HG03342 (cell line): ENCODE results near the gene FAM20A.
"Not testable (repeated sequence)": the region's sequence is repeated elsewhere in the genome, so short reads cannot be mapped to it uniquely, and the experiment has no call there.

Experiments used
- ATAC-seq: cut with Tn5 transposase; IDR thresholded peaks from one replicate; pipeline ENCODE4 v1.9.1; 2021; ENCODE audit warnings: mild to moderate bottlenecking, moderate library complexity; ENCODE audit not compliant: unreplicated experiment

The FAM20A gene

DNA sequence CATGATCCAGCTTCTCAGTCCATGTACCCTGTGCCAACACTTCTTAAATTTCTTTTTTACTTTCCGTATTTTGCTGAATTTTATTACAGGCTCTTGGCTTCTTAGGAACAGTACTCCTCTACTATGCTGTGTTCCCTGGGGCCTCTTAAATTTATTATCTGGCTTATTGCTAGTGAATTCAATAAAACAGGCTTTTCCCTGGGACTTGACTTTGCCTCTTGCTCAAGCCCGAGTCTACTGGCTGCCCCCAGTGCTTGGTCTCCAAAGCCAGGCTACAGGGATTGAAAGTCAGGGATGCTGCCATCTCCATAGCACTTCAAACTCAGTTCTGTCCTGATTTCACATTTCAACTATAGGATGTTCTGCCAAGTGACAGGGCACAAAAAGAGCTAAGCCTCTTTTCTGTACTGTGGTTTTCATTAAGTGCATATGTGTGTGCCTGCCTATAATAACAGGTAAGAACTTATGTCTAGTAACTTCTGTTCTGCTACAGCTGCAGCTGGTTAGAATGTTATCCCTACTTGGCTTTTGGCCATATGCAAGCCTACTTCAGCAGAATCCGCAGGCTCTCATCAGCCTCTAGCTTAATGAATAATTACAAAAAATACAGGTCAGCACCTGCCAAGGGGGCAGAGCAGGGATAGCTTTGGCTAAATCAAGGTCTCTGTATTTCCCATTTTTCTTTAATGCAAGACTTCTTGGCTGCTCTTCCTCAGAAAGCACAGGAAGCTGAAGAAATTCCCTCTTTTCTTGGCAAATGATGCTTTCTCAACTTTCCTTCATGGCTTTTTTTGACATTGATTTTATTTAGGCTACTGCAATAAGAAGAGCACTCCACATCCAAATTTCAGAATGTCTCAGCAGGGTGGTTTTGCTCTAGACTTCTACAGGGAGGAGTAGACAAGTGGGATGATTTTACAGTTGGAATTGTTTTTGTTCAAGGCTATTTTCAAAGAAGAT is 8.2 kb downstream of the FAM20A start:
- no peak for ATAC-seq

DNA sequence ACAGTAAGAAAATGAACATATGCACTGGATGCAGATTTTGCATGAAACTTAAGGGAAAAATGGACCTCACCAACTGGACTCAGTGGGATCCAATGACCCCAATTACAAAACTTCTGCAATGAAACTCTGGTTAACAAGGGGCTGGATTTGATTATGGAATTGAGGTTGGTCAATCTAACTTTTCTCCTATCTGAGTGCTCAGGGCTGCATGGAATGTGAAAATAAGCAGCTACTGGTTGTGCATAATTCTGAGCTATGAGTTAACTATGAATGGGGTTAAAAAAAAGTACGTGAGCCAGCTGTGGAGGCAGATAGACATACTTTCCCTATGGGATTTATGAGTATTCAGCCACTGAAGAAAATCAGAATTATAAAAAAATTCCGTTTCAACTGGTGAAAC is 9.2 kb downstream of the FAM20A start:
- ATAC-seq = no peak

DNA sequence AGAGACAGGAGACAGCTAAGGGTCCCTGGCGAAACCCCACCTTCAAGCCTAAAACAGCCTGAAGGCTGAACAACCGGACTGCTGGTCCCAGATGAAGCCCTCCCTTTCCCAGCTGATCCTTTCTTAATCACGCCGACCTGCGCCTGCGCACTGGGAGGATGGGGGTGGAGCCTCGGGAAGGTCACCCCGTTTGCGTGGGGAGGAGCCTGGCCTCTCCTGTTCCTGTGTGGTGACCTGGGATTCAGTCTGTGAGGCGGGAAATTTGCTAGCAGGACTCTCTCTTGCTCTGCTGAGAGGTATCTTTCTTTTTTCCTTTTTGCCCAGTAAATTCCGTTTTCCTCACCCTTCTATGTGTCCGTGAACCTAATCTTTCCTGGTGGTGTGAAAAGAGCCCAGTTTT is 9.6 kb downstream of the FAM20A start:
- no peak for ATAC-seq

DNA sequence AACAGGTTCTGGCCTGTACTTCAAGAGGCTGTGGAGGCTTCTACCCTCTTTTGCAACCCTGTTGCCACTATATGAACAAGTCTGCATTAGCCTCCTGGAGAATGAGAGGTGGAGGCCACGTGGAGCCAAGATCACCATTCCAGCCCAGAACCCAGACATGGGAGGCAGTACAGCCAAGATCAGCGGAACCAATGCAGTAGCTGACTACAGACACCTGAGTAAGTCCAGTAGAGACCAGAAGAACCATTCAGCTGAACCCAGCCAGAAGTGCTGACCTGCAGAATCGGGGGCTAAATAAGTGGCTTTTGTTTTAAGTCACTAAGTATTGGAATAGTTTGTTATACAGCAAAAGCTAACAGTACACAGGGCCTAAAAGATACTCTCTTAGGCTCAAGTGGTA is 12.1 kb downstream of the FAM20A start:
- no peak for ATAC-seq

DNA sequence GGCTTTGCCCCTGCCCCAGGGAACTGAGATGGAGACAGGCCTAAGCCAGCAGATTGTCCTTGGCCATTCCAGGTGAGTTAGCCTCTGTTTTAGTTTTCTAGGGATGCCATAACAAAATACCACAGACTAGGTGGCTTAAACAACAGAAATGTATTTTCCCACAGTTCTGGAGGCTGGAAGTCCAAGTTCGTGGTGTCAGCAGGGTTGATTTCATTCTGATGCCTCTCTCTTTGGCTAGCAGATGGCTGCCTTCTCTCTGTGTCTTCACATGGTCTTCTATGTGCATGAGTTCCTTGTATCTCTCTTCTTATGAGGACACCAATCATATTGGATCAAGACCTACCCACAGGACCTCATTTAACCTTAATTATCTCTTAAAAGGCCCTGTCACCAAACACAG is 12.8 kb downstream of the FAM20A start:
- ATAC-seq = no peak

DNA sequence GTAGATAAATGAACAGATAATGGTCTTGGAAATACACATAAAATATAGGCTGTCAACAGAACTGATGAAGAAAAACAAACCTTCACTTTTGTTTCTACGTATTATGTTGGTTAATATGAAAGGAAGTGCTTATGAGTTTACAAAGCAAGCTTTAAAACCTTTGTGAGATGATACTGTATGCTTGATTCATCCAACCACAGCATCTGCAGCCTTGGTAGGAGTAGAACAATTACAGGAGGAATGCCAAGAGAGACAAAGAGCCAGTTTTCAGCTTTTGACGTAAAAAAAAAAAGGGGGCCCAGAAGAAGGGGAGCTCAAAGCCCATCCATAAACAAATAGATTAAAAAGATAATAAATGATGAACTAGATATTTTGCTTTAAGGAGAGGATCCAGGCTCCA is 13.3 kb downstream of the FAM20A start:
- no peak for ATAC-seq

DNA sequence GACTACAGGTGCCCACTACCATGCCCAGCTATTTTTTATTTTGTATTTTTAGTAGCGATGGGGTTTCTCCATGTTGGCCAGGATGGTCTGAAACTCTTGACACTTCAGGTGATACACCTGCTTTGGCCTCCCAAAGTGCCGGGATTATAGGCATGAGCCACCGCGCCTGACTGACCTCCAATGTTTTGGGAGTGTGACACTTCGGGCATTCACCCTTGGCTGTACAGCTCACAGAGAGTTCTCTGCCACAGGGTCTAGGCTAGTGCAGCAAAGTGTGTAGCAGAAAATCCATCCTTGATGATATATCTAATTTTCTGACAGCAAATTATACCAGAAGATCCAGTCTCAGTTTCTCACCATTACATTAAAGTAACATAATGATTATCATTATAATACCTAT is 14.1 kb downstream of the FAM20A start:
- no peak for ATAC-seq

DNA sequence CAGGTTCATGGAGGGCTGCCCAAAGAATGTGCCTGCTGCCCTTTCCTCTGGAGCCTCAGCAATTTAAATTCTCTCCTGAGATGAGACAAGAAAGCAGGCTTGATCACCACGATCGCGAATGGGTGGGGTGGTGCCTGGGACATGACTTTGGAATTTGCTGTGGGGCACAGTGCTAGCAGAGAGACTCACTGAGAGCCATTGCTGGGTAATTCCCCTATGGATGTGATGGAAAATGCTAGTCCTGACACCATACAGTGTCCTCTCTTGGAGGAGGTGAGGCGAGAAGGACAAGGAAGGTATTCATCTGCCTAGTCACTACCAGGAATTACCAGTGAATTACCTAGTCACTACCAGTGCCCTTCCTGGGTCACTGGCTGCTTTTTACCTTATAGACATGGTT is 15.5 kb downstream of the FAM20A start:
- ATAC-seq = no peak

DNA sequence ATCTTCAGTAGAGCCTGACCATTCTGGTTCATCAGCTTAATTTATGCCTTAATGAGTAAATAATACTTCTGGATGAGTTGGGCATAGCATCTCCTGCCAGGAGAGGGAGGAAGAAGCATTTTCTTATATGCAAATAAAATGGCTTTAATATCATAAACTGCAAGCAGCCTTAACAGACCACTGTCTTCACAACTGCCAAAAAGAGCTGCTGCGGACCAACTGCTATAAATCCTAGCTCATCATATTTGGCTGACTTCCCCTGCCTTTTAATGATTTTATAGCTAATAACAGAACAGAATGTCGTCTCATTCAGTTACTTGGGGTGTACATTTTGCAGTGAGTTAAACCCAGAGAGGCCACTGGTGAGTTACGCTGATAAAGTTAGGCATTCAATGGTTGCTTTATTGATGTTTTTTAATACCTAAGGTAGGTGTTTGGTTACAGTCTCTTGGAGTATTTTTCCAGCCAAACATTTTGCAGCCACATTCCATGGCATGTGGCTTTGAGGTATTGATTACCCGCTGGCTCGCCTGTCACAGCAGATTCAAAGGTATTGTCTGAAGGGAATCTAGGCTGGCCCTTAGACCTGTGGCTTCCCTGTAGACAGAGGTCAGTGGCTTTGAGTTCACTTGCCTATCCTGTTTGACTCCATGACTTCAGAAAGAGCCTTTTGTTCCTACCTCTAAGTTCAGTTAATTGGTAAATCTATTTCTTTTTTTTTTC is 16.4 kb downstream of the FAM20A start:
- ATAC-seq = no peak

DNA sequence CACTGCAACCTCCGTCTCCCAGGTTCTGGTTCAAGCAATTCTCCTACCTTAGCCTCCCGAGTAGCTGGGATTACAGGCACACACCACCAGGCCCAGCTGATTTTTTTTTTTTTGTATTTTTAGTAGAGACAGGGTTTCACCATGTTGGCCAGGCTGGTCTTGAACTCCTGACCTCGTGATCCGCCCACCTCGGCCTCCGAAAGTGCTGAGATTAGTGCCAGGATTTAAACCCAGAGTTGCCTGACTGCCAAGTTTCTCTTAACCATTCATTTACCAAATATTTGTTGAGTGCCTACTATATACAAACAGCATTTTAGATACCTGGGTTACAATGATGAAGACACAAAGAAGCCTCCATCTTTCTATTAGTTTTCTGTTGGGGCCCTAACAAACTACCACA is 18.3 kb downstream of the FAM20A start:
- not testable (repeated sequence) for ATAC-seq

DNA sequence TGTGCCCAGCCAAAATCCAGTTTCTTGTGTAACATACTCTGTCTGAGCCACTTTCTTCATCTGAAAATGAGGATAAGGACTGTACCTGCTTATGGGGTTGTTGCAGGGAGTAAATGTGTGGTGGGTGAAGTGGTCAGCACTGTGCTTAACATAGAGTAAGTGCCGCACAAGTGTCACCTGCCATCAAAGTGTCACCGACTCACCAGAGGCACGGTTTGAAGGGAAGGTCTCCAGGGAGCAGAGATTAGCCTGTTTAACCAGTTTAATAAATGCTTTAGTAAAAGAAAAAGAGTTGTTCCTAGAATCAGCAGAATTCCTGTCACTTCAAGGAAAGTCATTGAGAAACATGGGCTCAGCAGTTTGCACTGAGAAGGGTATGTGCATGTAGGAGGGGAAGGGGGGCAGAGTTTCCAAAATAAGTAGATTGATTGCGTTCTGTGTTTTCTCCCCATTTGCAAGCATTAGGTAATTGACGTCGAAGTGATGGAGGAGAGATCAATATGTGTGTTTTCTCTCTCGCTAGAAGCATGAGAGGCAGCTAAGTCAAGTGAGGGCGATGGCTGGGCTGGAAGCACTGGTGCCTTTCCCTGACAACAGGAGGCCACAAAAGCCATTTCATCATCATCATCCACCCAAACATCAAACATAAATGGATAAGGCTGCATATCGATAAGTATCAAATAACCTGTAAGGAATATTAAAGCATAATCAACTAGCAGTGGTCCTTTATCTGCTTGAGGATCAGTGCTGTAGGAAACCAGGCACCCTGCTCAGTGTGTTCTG is 19.1 kb downstream of the FAM20A start:
- ATAC-seq = no peak

DNA sequence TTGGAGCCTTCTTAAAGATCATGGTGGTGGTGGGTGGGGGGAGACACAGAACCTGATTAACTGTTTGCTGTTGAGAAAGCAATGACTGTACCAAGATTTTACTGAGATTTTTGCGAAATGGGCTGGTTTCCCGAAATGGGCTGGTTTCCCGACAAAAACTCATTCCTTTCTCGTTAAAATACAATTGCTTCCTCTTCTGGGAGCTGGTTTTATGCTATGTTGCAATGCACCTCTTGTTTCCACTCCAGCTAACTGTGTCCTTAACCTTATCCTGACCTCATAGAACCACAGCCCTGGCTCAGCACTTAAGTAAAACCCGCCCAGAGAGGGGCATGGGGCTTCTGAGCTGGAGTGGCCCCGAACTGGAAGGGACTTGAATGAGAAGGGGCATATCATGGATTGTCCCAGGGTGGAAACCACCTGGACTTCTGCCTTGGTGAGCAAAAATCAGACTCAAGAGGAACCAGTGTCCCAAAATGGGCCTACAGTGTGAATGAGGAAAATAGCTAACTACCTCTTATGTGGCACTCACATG is 20.9 kb downstream of the FAM20A start:
- no peak for ATAC-seq

DNA sequence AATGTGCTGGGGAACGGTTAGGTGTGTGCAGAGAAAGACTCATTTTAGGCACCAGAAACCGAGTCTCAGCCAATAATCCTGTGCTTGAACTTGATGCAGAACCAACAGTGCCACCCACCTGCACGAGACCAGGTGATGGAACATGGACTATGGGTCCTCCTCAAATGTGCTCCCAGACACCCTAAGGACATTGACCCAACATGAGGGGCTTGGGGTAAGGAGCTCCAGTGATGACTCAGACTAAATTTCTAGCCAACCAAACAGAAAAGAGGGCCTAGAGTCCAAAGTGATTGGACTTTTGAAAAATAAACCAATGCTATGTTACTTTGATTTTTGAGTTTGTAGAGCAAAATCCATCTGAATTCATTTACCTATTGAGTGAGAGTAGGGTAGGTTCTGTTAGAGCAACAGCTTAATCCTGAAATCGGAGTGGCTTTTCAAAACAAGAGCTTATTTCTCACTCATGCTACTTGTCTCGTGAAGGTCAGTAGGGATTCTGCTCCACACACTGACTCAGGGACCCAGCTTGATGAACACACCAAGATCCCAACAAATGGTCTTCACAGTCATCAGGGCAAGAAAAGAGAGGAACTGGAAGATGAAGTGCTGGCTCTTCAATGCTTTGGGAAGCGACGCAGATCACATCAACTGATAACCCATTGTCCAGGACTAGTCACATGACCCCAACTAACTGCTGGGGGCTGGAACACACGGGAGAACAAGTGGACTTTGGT is 21.8 kb downstream of the FAM20A start:
- ATAC-seq = no peak

DNA sequence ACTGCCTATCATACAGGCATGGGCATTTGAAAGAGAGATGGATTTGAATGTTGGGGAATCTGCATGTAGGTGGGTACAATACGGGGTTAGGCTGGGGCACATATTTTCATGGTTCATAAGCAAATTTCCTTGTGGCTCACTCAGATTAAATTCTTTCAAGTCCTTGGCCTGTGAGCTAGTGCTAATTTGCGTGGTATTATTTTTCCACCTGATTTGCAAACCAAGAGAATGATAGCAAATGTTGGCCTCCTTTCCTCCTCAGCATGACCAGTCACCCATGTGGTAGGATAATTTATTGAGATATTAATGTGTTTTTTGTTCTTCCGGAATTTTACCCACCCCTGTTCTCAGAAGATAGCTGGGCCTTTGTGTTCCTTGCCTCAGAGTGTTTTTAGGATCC is 22.9 kb downstream of the FAM20A start:
- no peak for ATAC-seq

DNA sequence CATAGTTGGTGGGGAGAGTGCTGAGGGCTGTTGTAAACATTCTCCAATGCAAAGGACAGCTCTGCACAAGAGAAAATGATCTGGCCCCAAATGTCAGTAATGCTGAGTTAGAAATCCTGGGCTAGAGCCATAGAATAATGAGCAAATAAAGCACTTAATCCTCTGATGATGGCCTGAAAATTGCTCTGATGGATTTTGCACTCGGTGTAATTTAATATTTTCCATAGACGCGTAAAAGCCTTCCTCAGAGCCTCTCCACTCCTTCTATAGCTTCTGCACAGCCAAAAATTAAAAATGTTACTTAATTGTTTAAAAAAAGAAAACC is 23.7 kb downstream of the FAM20A start:
- ATAC-seq = no peak

DNA sequence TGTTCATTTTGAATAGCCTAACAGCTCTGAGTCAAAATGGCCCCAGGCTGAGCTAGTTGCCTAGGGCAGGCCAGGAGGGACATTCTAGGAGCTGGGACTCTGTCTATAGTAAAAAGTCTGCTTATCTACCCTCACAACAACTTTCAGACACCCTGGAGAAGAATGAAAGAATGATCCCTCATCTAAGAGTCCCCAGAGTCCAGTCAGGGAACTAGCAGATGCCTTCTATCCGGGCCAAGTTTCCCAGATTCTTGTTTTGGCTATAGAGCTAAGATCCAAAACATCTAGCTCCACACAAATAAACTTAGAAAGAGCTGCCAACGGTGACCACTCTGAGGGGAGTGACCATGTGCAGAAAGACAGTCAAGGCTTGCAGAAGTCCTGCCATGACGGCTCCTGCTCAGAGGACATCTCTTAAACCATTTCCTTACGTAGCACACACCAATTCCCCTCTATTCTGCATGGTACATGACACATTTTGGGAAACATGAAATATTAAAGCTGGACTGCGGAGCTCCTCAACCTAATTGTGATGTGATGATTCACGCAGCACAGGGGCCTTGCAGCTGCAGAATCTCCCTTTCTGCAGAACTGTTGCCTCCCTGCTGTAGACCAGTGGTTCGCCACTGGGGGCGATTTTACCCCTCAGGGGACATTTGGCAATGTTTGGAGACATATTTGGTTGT is 24.2 kb downstream of the FAM20A start:
- ATAC-seq = no peak

DNA sequence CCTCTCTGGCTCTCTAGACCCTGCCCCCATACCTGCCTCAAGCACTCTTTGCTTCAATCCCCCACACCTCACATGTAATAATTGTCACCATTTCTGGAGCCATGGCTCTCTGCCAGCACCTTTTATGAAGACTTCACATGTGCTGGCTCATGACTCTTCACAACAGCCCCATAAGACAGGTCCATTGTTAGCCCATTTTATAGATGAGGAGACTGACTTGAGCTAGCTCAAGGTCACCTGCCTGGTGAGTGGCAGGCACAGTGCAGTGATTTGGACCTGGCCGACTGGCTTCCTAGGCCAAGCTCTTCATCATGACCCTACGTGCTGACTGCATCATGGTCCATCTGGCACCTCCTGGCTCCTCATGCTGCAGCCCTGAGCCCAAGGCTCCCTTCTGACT is 25.0 kb downstream of the FAM20A start:
- ATAC-seq = no peak

DNA sequence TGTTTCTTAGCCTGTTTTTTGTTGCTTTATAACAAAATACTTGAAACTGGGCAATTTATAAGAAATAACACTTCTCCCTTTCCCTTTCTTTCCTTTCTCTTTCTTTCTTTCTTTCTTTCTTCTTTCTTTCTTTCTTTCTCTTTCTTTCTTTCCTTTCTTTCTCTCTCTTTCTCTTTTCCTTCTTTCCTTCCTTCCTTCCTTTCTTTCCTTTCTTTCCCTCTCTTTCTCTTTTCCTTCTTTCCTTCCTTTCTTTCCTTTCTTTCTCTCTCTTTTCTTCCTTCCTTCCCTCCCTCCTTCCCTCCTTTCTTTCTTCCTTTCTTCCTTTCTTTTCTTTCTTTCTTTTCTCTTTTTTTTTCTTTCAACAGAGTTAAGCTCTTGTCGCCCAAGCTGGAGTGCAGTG is 27.8 kb downstream of the FAM20A start:
- no peak for ATAC-seq

DNA sequence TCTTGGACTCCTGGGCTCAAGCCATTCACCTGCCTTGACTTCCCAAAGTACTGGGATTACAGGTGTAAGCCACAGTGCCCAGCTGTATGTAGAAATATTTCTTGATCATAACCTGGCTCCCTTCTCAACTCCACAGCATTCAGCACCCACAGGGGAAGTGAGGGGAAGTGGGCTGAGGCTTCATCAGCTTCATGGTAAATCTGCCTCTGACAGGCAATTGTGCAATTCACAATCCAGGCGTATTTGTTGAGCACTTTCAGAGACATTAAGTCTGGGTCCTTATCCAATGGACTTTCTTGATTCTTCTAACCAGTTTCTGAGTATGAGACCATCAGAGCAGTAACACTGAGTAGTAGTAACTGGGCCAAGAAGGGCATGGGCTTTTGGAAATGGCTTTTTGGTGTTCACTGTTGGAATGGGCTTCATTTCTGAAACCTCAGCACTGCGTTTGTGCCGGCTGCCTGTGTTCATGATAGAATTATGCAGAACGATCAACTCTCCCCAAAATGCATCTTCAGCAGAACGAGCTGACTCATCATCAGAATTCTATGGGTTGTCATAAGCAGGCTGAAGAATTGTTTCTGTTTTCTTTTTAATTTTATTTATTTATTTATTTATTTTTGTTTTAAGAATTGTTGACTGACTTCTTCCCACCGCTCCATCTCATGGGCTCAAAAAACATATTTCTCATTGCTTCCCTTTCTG is 28.9 kb downstream of the FAM20A start:
- no peak for ATAC-seq
